Kidney epithelial cell (primary cell): ENCODE results near the gene TEX26. TPM values are rescaled to one million over a fixed set of nuclear protein-coding genes. Genes with fewer than 3 reads are reported as not detected.

Experiments
- DNase-seq: peaks from one replicate; pipeline ENCODE4 v3.0.0-alpha.2; 2010; ENCODE audit warnings: low read depth
- H3K27me3 ChIP-seq: 2 replicates; pipeline ENCODE4 v1.6.0; 2011; ENCODE audit warnings: low read length; ENCODE audit not compliant: control insufficient read depth, insufficient read depth
- H3K36me3 ChIP-seq: 2 replicates; pipeline ENCODE4 v1.5.1; 2011; ENCODE audit warnings: low read length; ENCODE audit not compliant: control insufficient read depth, insufficient read depth
- H3K4me3 ChIP-seq: 2 replicates; pipeline ENCODE4 v1.5.1; 2011; ENCODE audit warnings: low read depth, mild to moderate bottlenecking, control low read depth, low read length
- total RNA-seq: library from RNA; depleted of rRNA; stranded (reverse); fragments of >200 nt; gene quantifications from 2 replicates; pipeline ENCODE4 v1.2.3, GENCODE V29; 2015
- TF ChIP-seq, protein P1 (sequence below): IDR thresholded peaks from 2 replicates; pipeline ENCODE4 v1.5.1; 2011; ENCODE audit warnings: mild to moderate bottlenecking, moderate library complexity, low read length, control low read depth, inconsistent platforms; ENCODE audit not compliant: insufficient read depth, poor library complexity, severe bottlenecking

Gene TEX26
- total RNA-seq, 1 donor from 2014 or later = not detected

DNA sequence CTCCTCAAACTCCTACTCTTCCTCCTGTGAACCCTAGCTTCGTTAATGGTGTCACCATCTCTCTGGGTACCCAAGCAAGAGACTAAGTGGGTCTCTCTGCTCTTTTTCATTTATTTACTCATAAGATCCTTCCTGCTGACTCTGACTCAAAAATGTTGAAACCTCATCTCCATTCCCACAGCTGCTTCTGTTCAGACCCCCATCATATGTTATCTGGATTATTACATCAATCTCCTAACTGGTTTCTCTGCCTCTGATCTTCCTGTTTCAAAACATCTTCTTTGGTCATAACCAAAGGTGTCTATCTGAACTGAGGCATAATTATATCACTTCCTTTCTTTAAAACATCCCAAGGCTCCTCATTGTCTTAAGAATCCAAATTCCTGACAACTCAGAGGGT lies 28.4 kb upstream of the TEX26 start:
- TF ChIP-seq, protein P1, sequence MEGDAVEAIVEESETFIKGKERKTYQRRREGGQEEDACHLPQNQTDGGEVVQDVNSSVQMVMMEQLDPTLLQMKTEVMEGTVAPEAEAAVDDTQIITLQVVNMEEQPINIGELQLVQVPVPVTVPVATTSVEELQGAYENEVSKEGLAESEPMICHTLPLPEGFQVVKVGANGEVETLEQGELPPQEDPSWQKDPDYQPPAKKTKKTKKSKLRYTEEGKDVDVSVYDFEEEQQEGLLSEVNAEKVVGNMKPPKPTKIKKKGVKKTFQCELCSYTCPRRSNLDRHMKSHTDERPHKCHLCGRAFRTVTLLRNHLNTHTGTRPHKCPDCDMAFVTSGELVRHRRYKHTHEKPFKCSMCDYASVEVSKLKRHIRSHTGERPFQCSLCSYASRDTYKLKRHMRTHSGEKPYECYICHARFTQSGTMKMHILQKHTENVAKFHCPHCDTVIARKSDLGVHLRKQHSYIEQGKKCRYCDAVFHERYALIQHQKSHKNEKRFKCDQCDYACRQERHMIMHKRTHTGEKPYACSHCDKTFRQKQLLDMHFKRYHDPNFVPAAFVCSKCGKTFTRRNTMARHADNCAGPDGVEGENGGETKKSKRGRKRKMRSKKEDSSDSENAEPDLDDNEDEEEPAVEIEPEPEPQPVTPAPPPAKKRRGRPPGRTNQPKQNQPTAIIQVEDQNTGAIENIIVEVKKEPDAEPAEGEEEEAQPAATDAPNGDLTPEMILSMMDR = no peak
- Histone ChIP-seq H3K36me3 (no peaks in the 10 kb centered on the region), H3K27me3 (peaks cover 14% of the 10 kb centered on the region), H3K4me3 (no peak overlapping the region)
- DNase-seq = no peak

GRCh38 chr13:30905932-30906383 lies 26.5 kb upstream of the TEX26 start, which contains the start of gene MEDAG:
Gene MEDAG, plus strand, starts transcription at chr13:30906271. Its CDS starts 245 bp downstream, at chr13:30906516.
- TF ChIP-seq, protein P1 = no peak
- no peaks in the 10 kb centered on the region for H3K36me3 ChIP-seq
- no peak for DNase-seq
- peak within 1 kb of the TSS; percentile 28 for H3K4me3 ChIP-seq
- peaks cover 14% of the 10 kb centered on the region for H3K27me3 ChIP-seq

- Histone ChIP-seq H3K4me3 (peak overlapping the region; percentile 28), H3K36me3 (no peaks in the 10 kb centered on the region), H3K27me3 (peaks cover 14% of the 10 kb centered on the region)
- DNase-seq = no peak
- TF ChIP-seq, protein P1 = no peak
Observed at GRCh38 chr13:30906411-30907051, 25.9 kb upstream of the TEX26 start.

GRCh38 chr13:30907121-30907861 lies 25.2 kb upstream of the TEX26 start:
- H3K27me3 ChIP-seq = peaks cover 14% of the 10 kb centered on the region
- TF ChIP-seq, protein P1 = no peak
- DNase-seq = no peak
- H3K36me3 ChIP-seq = no peaks in the 10 kb centered on the region
- H3K4me3 ChIP-seq = no peak overlapping the region

GRCh38 chr13:30908416-30908980 lies 24.0 kb upstream of the TEX26 start:
- Histone ChIP-seq H3K27me3 (peaks cover 14% of the 10 kb centered on the region), H3K4me3 (no peak overlapping the region), H3K36me3 (no peaks in the 10 kb centered on the region)
- no peak for DNase-seq
- TF ChIP-seq, protein P1 = no peak
